ENCODE results near the gene KCTD11. TPM values are rescaled to one million over a fixed set of nuclear protein-coding genes. Genes with fewer than 3 reads are reported as not detected.
"Not testable (repeated sequence)": the region's sequence is repeated elsewhere in the genome, so short reads cannot be mapped to it uniquely, and the experiment has no call there.

KCTD11 gene
- total and polyA plus RNA-seq, 4 experiments from 2014 or later: 0.33 to 4.3 (median 2.7) TPM

DNA sequence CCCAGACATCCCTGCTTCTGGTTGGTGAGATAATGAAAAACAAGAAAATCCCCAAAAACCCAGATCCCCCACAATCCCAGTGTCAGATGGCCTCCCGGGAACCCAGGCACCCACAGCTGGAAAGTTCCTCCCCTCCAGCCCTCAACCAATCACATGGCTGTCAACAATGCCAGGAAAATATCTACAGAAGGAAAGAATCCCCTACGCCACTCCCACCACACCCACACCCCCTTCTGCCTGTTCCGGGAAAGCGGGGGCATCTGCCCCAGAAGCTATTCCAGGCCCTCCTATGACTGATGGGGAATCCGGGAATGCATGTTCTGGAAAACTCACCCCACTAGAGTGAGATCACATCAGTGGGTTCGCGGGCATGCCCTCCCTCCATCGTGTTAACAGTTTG is 4.8 kb downstream of the KCTD11 start:
- Mint-ChIP-seq H3K4me3 (no peak overlapping the region), H3K27me3 (no peaks in the 10 kb centered on the region), H3K27ac (no peak overlapping the region), H3K36me3 (no peaks in the 10 kb centered on the region), H3K4me1 (peaks cover 12 to 30% (median 23%) of the 10 kb centered on the region in 4 donors), H3K9me3 (no peaks in the 10 kb centered on the region)
- ChIA-PET CTCF (ENCODE audit: partially characterized antibody) (interaction anchor here (0.7 to 6.6 kb wide), 24 partner anchors 11 to 331 kb away, joined by 3 to 88 read pairs (median 8); partner anchors contain the start of genes ACAP1, FGF11, PLSCR3 and SENP3), POLR2A (ENCODE audit: partially characterized antibody) (interaction anchor here (1.0 to 5.0 kb wide), 10 partner anchors 20 to 233 kb away, joined by 3 to 50 read pairs (median 15); partner anchors contain the start of genes ACAP1, MPDU1, PLSCR3 and POLR2A)
- DNase-seq: no peak
- Histone ChIP-seq H3K9me3 (ENCODE audit: control insufficient read depth in 1 of 2, low read length in 2 of 2) (no peaks in the 10 kb centered on the region), H3K27me3 (ENCODE audit: insufficient read depth, low read length) (no peaks in the 10 kb centered on the region), H3K36me3 (ENCODE audit: insufficient read depth, low read length) (no peaks in the 10 kb centered on the region), H3K4me1 (ENCODE audit: insufficient read depth, low read length) (peaks cover 23% of the 10 kb centered on the region), H3K4me3 (ENCODE audit: low read length in 2 of 2) (no peak overlapping the region), H3K27ac (ENCODE audit: low read depth, low read length) (no peak overlapping the region)
- intact Hi-C loops (cut with micrococcal nuclease): loop anchor here (1.0 kb wide), 5 partner anchors 60 to 205 kb away; partner anchors contain the start of genes POLR2A, SENP3 and TMEM102

DNA sequence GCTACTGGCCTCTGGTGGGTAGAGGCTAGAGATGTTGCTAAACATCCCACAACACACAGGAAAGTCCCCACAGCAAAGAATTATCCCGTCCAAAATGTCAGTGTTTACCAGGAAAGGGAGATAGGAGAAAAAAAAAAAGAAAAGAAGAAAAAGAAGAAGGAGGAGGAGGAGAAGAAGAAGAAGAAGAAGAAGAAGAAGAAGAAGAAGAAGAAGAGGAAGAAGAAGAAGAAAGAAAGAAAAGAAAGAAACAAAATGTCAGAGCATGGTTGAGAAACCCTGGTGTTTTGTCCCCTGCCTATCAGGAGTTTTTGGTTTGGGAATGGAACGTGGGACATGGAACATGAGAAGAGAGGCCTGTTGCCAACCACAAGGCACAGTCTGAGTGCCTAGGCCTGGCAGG is 5.4 kb downstream of the KCTD11 start:
- Mint-ChIP-seq H3K36me3 (no peaks in the 10 kb centered on the region), H3K9me3 (no peaks in the 10 kb centered on the region), H3K4me3 (no peak overlapping the region), H3K4me1 (peaks cover 10 to 27% (median 21%) of the 10 kb centered on the region in 4 donors), H3K27me3 (peaks cover 0 to 2% of the 10 kb centered on the region in 2 donors), H3K27ac (no peak overlapping the region)
- H3K27me3 ChIP-seq (ENCODE audit: insufficient read depth, low read length): no peaks in the 10 kb centered on the region
- ChIA-PET POLR2A (ENCODE audit: partially characterized antibody) (interaction anchor here (3.8 kb wide), 1 partner anchor 79 kb away, joined by 50 read pairs; the partner anchor contains the start of gene TMEM102), CTCF (ENCODE audit: partially characterized antibody) (interaction anchor here (1.0 to 6.6 kb wide), 5 partner anchors 15 to 204 kb away, joined by 3 to 88 read pairs (median 30); partner anchors contain the start of genes FGF11, PLSCR3, SENP3 and TMEM102)
- intact Hi-C loops (cut with micrococcal nuclease): no loop called here
- no peak overlapping the region for H3K4me3 ChIP-seq (ENCODE audit: low read length in 2 of 2)
- peaks cover 19% of the 10 kb centered on the region for H3K4me1 ChIP-seq (ENCODE audit: insufficient read depth, low read length)
- no peaks in the 10 kb centered on the region for H3K36me3 ChIP-seq (ENCODE audit: insufficient read depth, low read length)
- H3K9me3 ChIP-seq (ENCODE audit: control insufficient read depth in 1 of 2, low read length in 2 of 2): no peaks in the 10 kb centered on the region
- no peak for DNase-seq
- no peak overlapping the region for H3K27ac ChIP-seq (ENCODE audit: low read depth, low read length)

DNA sequence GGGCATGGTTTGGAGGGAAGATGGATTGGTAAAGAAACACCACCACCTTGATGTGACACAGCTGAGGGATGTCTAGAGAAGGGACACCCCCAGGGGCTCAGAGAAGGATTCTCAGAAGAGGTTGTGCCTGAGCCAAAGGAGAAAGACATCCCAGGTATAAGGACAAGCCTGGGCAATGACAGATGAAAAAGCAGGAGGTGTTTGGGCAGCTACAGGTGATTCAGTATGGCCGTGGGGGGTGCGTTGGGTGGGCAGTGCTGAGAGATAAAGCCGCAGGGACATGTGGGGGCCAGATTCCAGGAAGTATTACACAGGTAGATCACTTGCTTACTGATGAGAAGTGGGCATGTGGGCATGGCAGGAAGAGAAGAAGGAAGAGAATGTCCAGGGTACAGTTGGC is 9.9 kb downstream of the KCTD11 start:
- peaks cover 2% of the 10 kb centered on the region in 2 donors for H3K27me3 Mint-ChIP-seq
- H3K9me3 Mint-ChIP-seq: no peaks in the 10 kb centered on the region
- Histone ChIP-seq H3K36me3 (ENCODE audit: insufficient read depth, low read length) (no peaks in the 10 kb centered on the region), H3K4me1 (ENCODE audit: insufficient read depth, low read length) (no peaks in the 10 kb centered on the region), H3K27ac (ENCODE audit: low read depth, low read length) (no peak overlapping the region), H3K4me3 (ENCODE audit: low read length in 2 of 2) (no peak overlapping the region), H3K9me3 (ENCODE audit: control insufficient read depth in 1 of 2, low read length in 2 of 2) (no peaks in the 10 kb centered on the region), H3K27me3 (ENCODE audit: insufficient read depth, low read length) (no peaks in the 10 kb centered on the region)
- intact Hi-C loops (cut with micrococcal nuclease): no loop called here
- no peak overlapping the region for H3K4me3 Mint-ChIP-seq
- H3K27ac Mint-ChIP-seq: peak overlapping the region in 1 of 7 donors; percentile 68
- DNase-seq: no peak
- ChIA-PET POLR2A (ENCODE audit: partially characterized antibody) (interaction anchor here (1.9 to 2.0 kb wide), 2 partner anchors 23 to 74 kb away, joined by 6 to 8 read pairs; partner anchors contain the start of gene TMEM102), CTCF (ENCODE audit: partially characterized antibody) (interaction anchor here (0.6 to 2.8 kb wide), 5 partner anchors 9 to 239 kb away, joined by 3 to 10 read pairs (median 4); no protein-coding TSS in a partner anchor)
- no peaks in the 10 kb centered on the region for H3K36me3 Mint-ChIP-seq
- H3K4me1 Mint-ChIP-seq: peaks cover 0 to 1% (median 0%) of the 10 kb centered on the region in 4 donors

DNA sequence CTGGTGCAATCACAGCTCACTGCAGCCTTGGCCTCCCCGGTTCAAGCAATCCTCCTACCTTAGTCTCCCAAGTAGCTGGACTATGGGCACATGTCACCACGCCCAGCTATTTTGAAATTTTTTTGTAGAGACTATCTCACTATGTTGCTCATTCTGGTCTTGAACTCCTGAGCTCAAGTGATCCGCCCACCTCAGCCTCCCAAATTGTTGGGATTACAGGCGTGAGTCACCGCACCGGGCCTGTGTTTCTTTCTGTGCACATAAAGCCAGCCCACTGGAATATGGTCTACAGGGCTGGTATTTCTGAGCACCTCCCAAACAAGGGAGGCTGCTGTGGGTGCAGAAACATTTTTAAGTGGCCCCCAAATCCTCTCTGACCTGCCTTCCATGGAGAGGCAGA is 11.3 kb downstream of the KCTD11 start:
- CTCF ChIA-PET (ENCODE audit: partially characterized antibody): no interaction called here
- Histone ChIP-seq H3K4me1 (ENCODE audit: insufficient read depth, low read length) (no peaks in the 10 kb centered on the region), H3K9me3 (ENCODE audit: control insufficient read depth in 1 of 2, low read length in 2 of 2) (no peaks in the 10 kb centered on the region), H3K27me3 (ENCODE audit: insufficient read depth, low read length) (no peaks in the 10 kb centered on the region), H3K36me3 (ENCODE audit: insufficient read depth, low read length) (no peaks in the 10 kb centered on the region), H3K27ac (ENCODE audit: low read depth, low read length) (no peak overlapping the region), H3K4me3 (ENCODE audit: low read length in 2 of 2) (no peak overlapping the region)
- no peak overlapping the region for H3K4me3 Mint-ChIP-seq
- intact Hi-C loops (cut with micrococcal nuclease): no loop called here
- no peaks in the 10 kb centered on the region for H3K36me3 Mint-ChIP-seq
- H3K27me3 Mint-ChIP-seq: peaks cover 3% of the 10 kb centered on the region in 2 donors
- peaks cover 0 to 1% (median 0%) of the 10 kb centered on the region in 4 donors for H3K4me1 Mint-ChIP-seq
- no peaks in the 10 kb centered on the region for H3K9me3 Mint-ChIP-seq
- no peak overlapping the region for H3K27ac Mint-ChIP-seq
- POLR2A ChIA-PET (ENCODE audit: partially characterized antibody): no interaction called here
- DNase-seq: no peak

DNA sequence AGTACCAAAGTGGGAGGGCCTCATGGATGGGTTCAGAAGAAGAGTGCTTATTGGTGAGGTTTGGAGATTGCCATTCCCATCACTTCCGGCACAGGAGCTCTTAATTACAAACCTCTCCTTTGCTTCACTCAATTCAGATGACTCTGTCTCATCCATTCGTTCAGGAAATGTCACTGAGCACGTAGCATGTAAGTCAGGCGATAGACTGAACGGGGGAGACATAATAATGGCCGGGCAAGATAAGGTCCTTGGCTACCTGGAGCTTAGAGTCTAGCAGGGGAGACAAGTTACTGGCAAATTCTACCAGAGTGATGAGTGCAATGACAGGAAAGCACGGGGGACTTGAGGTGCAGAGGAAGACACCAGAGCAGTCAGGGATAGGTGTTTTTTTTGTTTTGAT is 14.0 kb downstream of the KCTD11 start:
- intact Hi-C loops (cut with micrococcal nuclease): not testable (repeated sequence)

DNA sequence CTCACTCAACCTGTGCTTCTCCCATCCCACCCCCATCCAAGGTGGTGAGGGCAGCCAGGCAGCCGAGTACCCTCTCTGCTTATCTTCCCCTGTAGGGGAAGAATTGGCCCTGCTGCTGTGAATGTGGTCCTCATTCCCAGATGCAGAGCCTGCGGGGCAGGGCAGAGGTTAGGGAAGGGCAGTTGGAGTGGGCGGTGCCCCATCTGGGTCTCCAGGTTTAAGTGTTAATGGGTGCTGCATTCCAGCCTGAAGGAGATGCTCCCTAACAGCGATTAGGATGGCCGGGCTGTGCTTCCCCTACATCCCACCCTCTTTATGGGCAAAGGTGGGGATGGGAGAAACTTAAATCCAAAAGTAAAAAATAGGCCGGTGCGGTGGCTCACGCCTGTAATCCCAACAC is 15.1 kb downstream of the KCTD11 start:
- CTCF ChIA-PET (ENCODE audit: partially characterized antibody): interaction anchor here (1.6 to 2.4 kb wide), 2 partner anchors 10 to 11 kb away, joined by 3 to 10 read pairs; no protein-coding TSS in a partner anchor
- no peak overlapping the region for H3K27ac Mint-ChIP-seq

More for the DNA sequence above, 14.0 kb downstream of the KCTD11 start:
- DNase-seq; CTCF ChIA-PET (ENCODE audit: partially characterized antibody); H3K27me3 ChIP-seq (ENCODE audit: insufficient read depth, low read length); H3K4me1 Mint-ChIP-seq; H3K4me1 ChIP-seq (ENCODE audit: insufficient read depth, low read length); H3K27me3 Mint-ChIP-seq; H3K27ac Mint-ChIP-seq; POLR2A ChIA-PET (ENCODE audit: partially characterized antibody); H3K4me3 Mint-ChIP-seq; H3K4me3 ChIP-seq (ENCODE audit: low read length in 2 of 2); H3K9me3 Mint-ChIP-seq; H3K9me3 ChIP-seq (ENCODE audit: control insufficient read depth in 1 of 2, low read length in 2 of 2); H3K27ac ChIP-seq (ENCODE audit: low read depth, low read length); H3K36me3 Mint-ChIP-seq; H3K36me3 ChIP-seq (ENCODE audit: insufficient read depth, low read length): not testable (repeated sequence)

DNA sequence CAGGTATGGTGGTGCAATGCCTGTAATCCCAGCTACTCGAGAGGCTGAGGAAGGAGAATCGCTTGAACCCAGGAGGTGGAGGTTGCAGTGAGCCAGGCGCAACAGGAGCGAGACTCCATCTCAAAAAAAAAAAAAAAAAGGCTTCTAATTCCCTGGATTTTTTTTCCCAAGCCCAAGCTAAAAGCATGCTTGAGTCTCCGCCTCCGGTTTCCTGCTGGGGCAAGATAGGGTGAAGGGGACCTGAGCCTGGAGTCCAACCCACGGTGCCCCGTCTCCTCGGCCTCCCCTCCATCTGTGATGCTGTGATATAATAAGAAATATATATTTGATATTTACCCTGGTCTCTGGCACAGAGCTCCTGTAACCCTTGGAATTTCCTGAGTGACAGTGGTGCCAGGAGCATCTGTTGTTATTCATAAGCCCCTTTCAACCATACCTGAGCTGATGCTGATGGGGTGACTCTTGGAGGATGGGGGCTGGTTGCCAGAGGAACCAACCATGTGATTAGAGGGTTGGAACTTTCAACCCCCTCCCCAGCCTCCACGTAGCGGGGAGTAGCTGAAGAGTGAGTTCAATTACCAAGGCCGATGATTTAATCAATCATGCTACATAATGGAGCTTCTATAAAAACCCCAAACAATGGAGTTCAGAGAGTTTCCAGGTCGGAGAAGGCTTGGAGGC is 16.1 kb downstream of the KCTD11 start:
- POLR2A ChIA-PET (ENCODE audit: partially characterized antibody): no interaction called here
- Histone ChIP-seq H3K27me3 (ENCODE audit: insufficient read depth, low read length) (no peaks in the 10 kb centered on the region), H3K4me1 (ENCODE audit: insufficient read depth, low read length) (no peaks in the 10 kb centered on the region), H3K36me3 (ENCODE audit: insufficient read depth, low read length) (no peaks in the 10 kb centered on the region), H3K9me3 (ENCODE audit: control insufficient read depth in 1 of 2, low read length in 2 of 2) (no peaks in the 10 kb centered on the region), H3K4me3 (ENCODE audit: low read length in 2 of 2) (no peak overlapping the region), H3K27ac (ENCODE audit: low read depth, low read length) (no peak overlapping the region)
- H3K4me3 Mint-ChIP-seq: no peak overlapping the region
- no peaks in the 10 kb centered on the region for H3K9me3 Mint-ChIP-seq
- intact Hi-C loops (cut with micrococcal nuclease): no loop called here
- no peaks in the 10 kb centered on the region for H3K36me3 Mint-ChIP-seq
- DNase-seq: no peak
- H3K4me1 Mint-ChIP-seq: peaks cover 0 to 1% (median 0%) of the 10 kb centered on the region in 4 donors
- H3K27me3 Mint-ChIP-seq: peaks cover 4 to 6% of the 10 kb centered on the region in 2 donors
- CTCF ChIA-PET (ENCODE audit: partially characterized antibody): interaction anchor here (1.6 to 2.4 kb wide), 2 partner anchors 11 to 12 kb away, joined by 3 to 10 read pairs; no protein-coding TSS in a partner anchor
- H3K27ac Mint-ChIP-seq: peak overlapping the region in 1 of 7 donors; percentile 46

More for the DNA sequence above, 15.1 kb downstream of the KCTD11 start:
- peaks cover 0 to 1% (median 0%) of the 10 kb centered on the region in 4 donors for H3K4me1 Mint-ChIP-seq
- POLR2A ChIA-PET (ENCODE audit: partially characterized antibody): no interaction called here
- Histone ChIP-seq H3K4me3 (ENCODE audit: low read length in 2 of 2) (no peak overlapping the region), H3K27me3 (ENCODE audit: insufficient read depth, low read length) (no peaks in the 10 kb centered on the region), H3K36me3 (ENCODE audit: insufficient read depth, low read length) (no peaks in the 10 kb centered on the region), H3K4me1 (ENCODE audit: insufficient read depth, low read length) (no peaks in the 10 kb centered on the region), H3K27ac (ENCODE audit: low read depth, low read length) (no peak overlapping the region), H3K9me3 (ENCODE audit: control insufficient read depth in 1 of 2, low read length in 2 of 2) (no peaks in the 10 kb centered on the region)
- no peaks in the 10 kb centered on the region for H3K9me3 Mint-ChIP-seq
- H3K27me3 Mint-ChIP-seq: peaks cover 4 to 6% of the 10 kb centered on the region in 2 donors
- no peak overlapping the region for H3K4me3 Mint-ChIP-seq
- no peaks in the 10 kb centered on the region for H3K36me3 Mint-ChIP-seq
- DNase-seq: no peak
- intact Hi-C loops (cut with micrococcal nuclease): no loop called here
